Measurements from ENCODE around the gene THOC1.
A peak's percentile ranks its signal among the peaks of the same experiment; 100 is the strongest.

Gene THOC1

GRCh38 chr18:286515-287310 is 18.9 kb upstream of the THOC1 start:
- H3K4me3 ChIP-seq (ENCODE audit: low read depth, low read length): no peak overlapping the region
- no peak for DNase-seq (ENCODE audit: low read depth)

GRCh38 chr18:285817-286216 is 18.0 kb upstream of the THOC1 start:
- no peak for DNase-seq (ENCODE audit: low read depth)
- no peak overlapping the region for H3K4me3 ChIP-seq (ENCODE audit: low read depth, low read length)

- no peak for DNase-seq (ENCODE audit: low read depth)
- H3K4me3 ChIP-seq (ENCODE audit: low read depth, low read length): no peak overlapping the region
Observed at GRCh38 chr18:275486-275885, 7.6 kb upstream of the THOC1 start.

GRCh38 chr18:274313-274712 is 6.5 kb upstream of the THOC1 start:
- H3K4me3 ChIP-seq (ENCODE audit: low read depth, low read length): no peak overlapping the region
- DNase-seq (ENCODE audit: low read depth): no peak

GRCh38 chr18:273525-273924 is 5.7 kb upstream of the THOC1 start:
- H3K4me3 ChIP-seq (ENCODE audit: low read depth, low read length): no peak overlapping the region
- no peak for DNase-seq (ENCODE audit: low read depth)

- no peak for DNase-seq (ENCODE audit: low read depth)
- H3K4me3 ChIP-seq (ENCODE audit: low read depth, low read length): no peak overlapping the region
Observed at GRCh38 chr18:272650-273049, 4.8 kb upstream of the THOC1 start.

GRCh38 chr18:269480-270095 is 1.7 kb upstream of the THOC1 start:
- no peak for DNase-seq (ENCODE audit: low read depth)
- no peak overlapping the region for H3K4me3 ChIP-seq (ENCODE audit: low read depth, low read length)

- peak overlapping the region; percentile 94 for H3K4me3 ChIP-seq (ENCODE audit: low read depth, low read length)
- no peak for DNase-seq (ENCODE audit: low read depth)
Observed at GRCh38 chr18:267380-267687, 513 bp downstream of the THOC1 start.

- no peak for DNase-seq (ENCODE audit: low read depth)
- H3K4me3 ChIP-seq (ENCODE audit: low read depth, low read length): no peak overlapping the region
Observed at GRCh38 chr18:261398-262073, 6.3 kb downstream of the THOC1 start.

GRCh38 chr18:260547-260946 is 7.3 kb downstream of the THOC1 start:
- DNase-seq (ENCODE audit: low read depth): no peak

GRCh38 chr18:255171-255570 is 12.7 kb downstream of the THOC1 start:
- DNase-seq (ENCODE audit: low read depth): no peak
- no peak overlapping the region for H3K4me3 ChIP-seq (ENCODE audit: low read depth, low read length)

More at GRCh38 chr18:260547-260946, 7.3 kb downstream of the THOC1 start:
- H3K4me3 ChIP-seq (ENCODE audit: low read depth, low read length): no peak overlapping the region

- no peak for DNase-seq (ENCODE audit: low read depth)
- H3K4me3 ChIP-seq (ENCODE audit: low read depth, low read length): no peak overlapping the region
Observed at GRCh38 chr18:253121-253520, 14.7 kb downstream of the THOC1 start.

GRCh38 chr18:251572-251971 is 16.3 kb downstream of the THOC1 start:
- no peak for DNase-seq (ENCODE audit: low read depth)

GRCh38 chr18:250685-251084 is 17.2 kb downstream of the THOC1 start:
- no peak for DNase-seq (ENCODE audit: low read depth)
- H3K4me3 ChIP-seq (ENCODE audit: low read depth, low read length): no peak overlapping the region

More at GRCh38 chr18:251572-251971, 16.3 kb downstream of the THOC1 start:
- no peak overlapping the region for H3K4me3 ChIP-seq (ENCODE audit: low read depth, low read length)

- no peak overlapping the region for H3K4me3 ChIP-seq (ENCODE audit: low read depth, low read length)
- DNase-seq (ENCODE audit: low read depth): no peak
Observed at GRCh38 chr18:248053-248452, 19.8 kb downstream of the THOC1 start.

GRCh38 chr18:245282-245847 is 22.5 kb downstream of the THOC1 start:
- DNase-seq (ENCODE audit: low read depth): no peak
- H3K4me3 ChIP-seq (ENCODE audit: low read depth, low read length): no peak overlapping the region

GRCh38 chr18:240175-240574 is 27.7 kb downstream of the THOC1 start:
- no peak for DNase-seq (ENCODE audit: low read depth)
- no peak overlapping the region for H3K4me3 ChIP-seq (ENCODE audit: low read depth, low read length)

GRCh38 chr18:231563-231962 is 36.3 kb downstream of the THOC1 start:
- H3K4me3 ChIP-seq (ENCODE audit: low read depth, low read length): no peak overlapping the region
- no peak for DNase-seq (ENCODE audit: low read depth)

GRCh38 chr18:228586-228985 is 39.3 kb downstream of the THOC1 start:
- no peak overlapping the region for H3K4me3 ChIP-seq (ENCODE audit: low read depth, low read length)
- no peak for DNase-seq (ENCODE audit: low read depth)

- H3K4me3 ChIP-seq (ENCODE audit: low read depth, low read length): no peak overlapping the region
- no peak for DNase-seq (ENCODE audit: low read depth)
Observed at GRCh38 chr18:227902-228301, 39.9 kb downstream of the THOC1 start.

Data from skeletal muscle cell (primary cell).